ENCODE measurements around the gene HIPK2.

DNA sequence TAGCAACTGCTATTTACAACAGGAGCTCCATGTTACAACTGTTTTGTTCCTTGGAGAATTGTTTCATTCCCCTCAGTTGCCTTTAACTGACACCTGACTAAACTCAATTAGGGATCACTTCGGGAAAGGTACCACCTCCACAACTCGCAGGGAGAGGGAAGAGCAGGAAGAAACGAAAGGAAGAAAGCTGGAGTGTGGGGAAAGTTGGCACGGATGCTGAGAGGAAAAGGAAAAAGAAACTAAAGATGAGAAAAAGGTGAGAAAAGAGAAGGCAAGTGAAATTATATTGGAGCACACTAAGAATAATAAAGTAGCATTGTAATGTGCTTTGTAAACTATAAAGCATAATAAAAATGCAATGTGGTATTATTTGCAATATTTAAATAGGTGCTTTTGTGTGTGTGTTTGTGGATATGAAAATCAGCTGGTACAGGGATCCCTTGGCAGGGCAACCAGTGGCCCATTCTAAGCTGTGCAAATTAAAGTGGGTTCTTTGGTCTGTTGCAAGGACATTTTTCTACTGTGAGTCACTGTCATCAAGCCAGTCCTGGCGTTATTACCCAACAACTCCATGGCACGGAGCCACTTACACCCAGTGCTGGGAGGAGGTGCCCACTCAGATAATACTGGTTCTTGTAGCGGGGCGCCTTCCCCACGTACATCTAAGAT is 45.9 kb downstream of the HIPK2 start:
- no peak for TF ChIP-seq POLR2AphosphoS5 (IDR thresholded peaks at IDR 0.05; ENCODE audit: borderline replicate concordance, low read depth, low read length)
- TF ChIP-seq EZH2 (IDR thresholded peaks at IDR 0.05) = no peak
- no peak for TF ChIP-seq FOXP2 (optimal IDR thresholded peaks at IDR 0.05; ENCODE audit: control extremely low read depth, extremely low read length, insufficient read depth)
